Thyroid gland (tissue), 4 donors: ENCODE data around the gene GREB1. TPM values are rescaled to one million over a fixed set of nuclear protein-coding genes. Genes with fewer than 3 reads are reported as not detected.

ENCODE experiments used
- DNase-seq, 2 donors: peaks; one replicate each; pipeline ENCODE4 v3.0.0-alpha.2; 2019
- H3K27ac ChIP-seq, 3 donors: fragments of 200-600 bp; sonication (generic); 1 replicate in 2 of 3; 2 replicates in 1 of 3; pipeline ENCODE4 v1.5.1; 2016 to 2019; ENCODE audit warnings: mild to moderate bottlenecking in 1 of 3, moderate library complexity in 1 of 3
- H3K27me3 ChIP-seq: fragments of 200-600 bp; sonication (generic); one replicate; pipeline ENCODE4 v1.5.1; 2019
- H3K36me3 ChIP-seq, 2 donors: fragments of 200-600 bp; sonication (generic); one replicate each; pipeline ENCODE4 v1.5.1; 2016 to 2019
- H3K4me1 ChIP-seq, 2 donors: fragments of 200-600 bp; sonication (generic); one replicate each; pipeline ENCODE4 v1.5.1; 2017 to 2019
- H3K4me3 ChIP-seq, 3 donors: fragments of 200-600 bp; sonication (generic); replicated peaks in 1 of 3; 1 replicate in 2 of 3; 2 replicates in 1 of 3; pipeline ENCODE4 v1.5.1; 2016; ENCODE audit warnings: mild to moderate bottlenecking in 1 of 3
- H3K9me3 ChIP-seq: fragments of 200-600 bp; sonication (generic); one replicate; pipeline ENCODE4 v1.5.1; 2017
- POLR2A ChIP-seq, 2 donors: fragments of 450-650 bp; IDR thresholded peaks; one replicate each; pipeline ENCODE4 v1.6.1; 2017; ENCODE audit warnings: antibody characterized with exemption in 2 of 2, mild to moderate bottlenecking in 2 of 2, moderate library complexity in 1 of 2
- WGBS, 2 donors: methylation state at CpG; one replicate each; pipeline ENCODE4 v1.1.5; 2017; 5-methylcytosine and 5-hydroxymethylcytosine counted together
- intact Hi-C: fragments of 100-400 bp; cut with DNase I; formaldehyde crosslinking; loops from one replicate; pipeline ENCODE4 v1.15.1; 2023
- total RNA-seq, 4 donors: library from RNA; depleted of rRNA; stranded (reverse); fragments of >200 nt; gene quantifications; one replicate each; pipeline ENCODE4 v1.2.3, GENCODE V29; 2016
- TF ChIP-seq, protein P1 (sequence below), 6 experiments: fragments of 200-600 bp in 3 of 6; fragments of 450-650 bp in 3 of 6; sonication (generic) in 3 of 6; IDR thresholded peaks; one replicate each; pipeline ENCODE4 v1.5.1; 2016 to 2019; ENCODE audit warnings: antibody characterized with exemption in 6 of 6, mild to moderate bottlenecking in 2 of 6, inconsistent platforms in 1 of 6, moderate library complexity in 1 of 6

The GREB1 gene
- total RNA-seq, 4 donors from 2014 or later = 0.94 to 4.2 (median 2.0) TPM

GRCh38 chr2:11667194-11667593, 133.3 kb downstream of the GREB1 start:
- TF ChIP-seq, protein P1, sequence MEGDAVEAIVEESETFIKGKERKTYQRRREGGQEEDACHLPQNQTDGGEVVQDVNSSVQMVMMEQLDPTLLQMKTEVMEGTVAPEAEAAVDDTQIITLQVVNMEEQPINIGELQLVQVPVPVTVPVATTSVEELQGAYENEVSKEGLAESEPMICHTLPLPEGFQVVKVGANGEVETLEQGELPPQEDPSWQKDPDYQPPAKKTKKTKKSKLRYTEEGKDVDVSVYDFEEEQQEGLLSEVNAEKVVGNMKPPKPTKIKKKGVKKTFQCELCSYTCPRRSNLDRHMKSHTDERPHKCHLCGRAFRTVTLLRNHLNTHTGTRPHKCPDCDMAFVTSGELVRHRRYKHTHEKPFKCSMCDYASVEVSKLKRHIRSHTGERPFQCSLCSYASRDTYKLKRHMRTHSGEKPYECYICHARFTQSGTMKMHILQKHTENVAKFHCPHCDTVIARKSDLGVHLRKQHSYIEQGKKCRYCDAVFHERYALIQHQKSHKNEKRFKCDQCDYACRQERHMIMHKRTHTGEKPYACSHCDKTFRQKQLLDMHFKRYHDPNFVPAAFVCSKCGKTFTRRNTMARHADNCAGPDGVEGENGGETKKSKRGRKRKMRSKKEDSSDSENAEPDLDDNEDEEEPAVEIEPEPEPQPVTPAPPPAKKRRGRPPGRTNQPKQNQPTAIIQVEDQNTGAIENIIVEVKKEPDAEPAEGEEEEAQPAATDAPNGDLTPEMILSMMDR (IDR thresholded peaks at IDR 0.05) = no peak
- TF ChIP-seq POLR2A (IDR thresholded peaks at IDR 0.05) = no peak
- no peak overlapping the region for H3K27ac ChIP-seq
- no peaks in the 10 kb centered on the region for H3K27me3 ChIP-seq
- WGBS, 2 donors = 78 to 79% methylated on average over 3 of the region's 3 CpGs
- no peak for DNase-seq
- no peaks in the 10 kb centered on the region for H3K36me3 ChIP-seq
- no peak overlapping the region for H3K4me3 ChIP-seq
- no peaks in the 10 kb centered on the region for H3K9me3 ChIP-seq
- H3K4me1 ChIP-seq = peaks cover 0 to 10% of the 10 kb centered on the region in 2 donors
- intact Hi-C loops = no loop called here

- H3K27ac ChIP-seq = no peak overlapping the region
- 69 to 72% methylated on average over 16 of the region's 16 CpGs for WGBS, 2 donors
- no peaks in the 10 kb centered on the region for H3K27me3 ChIP-seq
- TF ChIP-seq POLR2A (IDR thresholded peaks at IDR 0.05) = no peak
- TF ChIP-seq, protein P1 (IDR thresholded peaks at IDR 0.05) = no peak
- no peak for DNase-seq
- no peak overlapping the region for H3K4me3 ChIP-seq
- intact Hi-C loops = no loop called here
- no peaks in the 10 kb centered on the region for H3K9me3 ChIP-seq
- no peaks in the 10 kb centered on the region for H3K36me3 ChIP-seq
- H3K4me1 ChIP-seq = peaks cover 0 to 10% of the 10 kb centered on the region in 2 donors
These were observed 134.2 kb downstream of the GREB1 start for GRCh38 chr2:11667866-11668637.

DNA sequence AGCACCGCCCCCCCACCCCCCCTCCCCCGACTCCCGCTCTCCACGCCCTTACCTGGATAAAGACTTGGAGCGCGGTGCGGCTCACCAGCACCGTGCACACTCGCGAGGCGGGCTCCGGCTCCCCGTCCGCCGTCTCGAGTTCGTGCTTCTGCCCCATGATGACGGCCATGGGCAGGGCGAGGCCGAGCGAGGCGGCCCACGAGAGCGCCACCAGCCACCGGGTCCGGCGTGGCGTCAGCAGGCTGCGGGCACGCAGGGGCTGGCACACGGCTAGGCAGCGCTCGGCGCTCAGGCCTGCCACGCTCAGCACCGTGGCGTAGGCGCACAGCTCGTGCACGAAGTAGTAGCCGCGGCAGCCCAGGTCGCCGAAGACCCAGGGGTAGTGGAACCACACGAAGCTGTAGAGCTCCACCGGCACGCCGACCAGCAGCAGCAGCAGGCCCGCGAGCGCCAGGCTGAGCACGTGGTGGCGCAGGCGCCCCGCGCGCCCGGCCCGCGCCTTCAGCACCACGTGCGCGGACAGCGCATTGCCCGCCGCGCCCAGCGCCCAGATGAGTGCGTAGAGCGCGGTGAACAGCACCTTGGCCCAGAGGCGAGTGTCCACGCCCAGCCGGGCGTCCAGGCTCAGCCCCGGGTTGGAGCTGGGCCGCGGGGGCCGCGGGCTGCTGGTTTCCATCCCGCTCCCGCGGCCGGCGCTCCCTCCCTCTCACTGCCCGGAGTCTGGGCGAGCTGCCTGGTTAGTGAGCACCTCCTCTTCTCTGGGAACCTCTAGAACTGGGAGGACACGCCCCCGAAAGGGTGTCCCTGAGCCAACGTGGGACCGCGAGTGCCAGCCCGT, 135.8 kb downstream of the GREB1 start, which contains the start of gene NTSR2:
Gene NTSR2, minus strand, starts transcription at position 742 of the 838 bp plus-strand sequence. Its CDS starts 66 bp downstream, at position 676.
- peak; percentile 80 to 82 for DNase-seq
- intact Hi-C loops = no loop called here
- Histone ChIP-seq H3K36me3 (no peaks in the 10 kb centered on the region), H3K4me3 (no peak within 1 kb of the TSS), H3K27me3 (no peaks in the 10 kb centered on the region), H3K27ac (no peak within 1 kb of the TSS), H3K9me3 (no peaks in the 10 kb centered on the region), H3K4me1 (peaks cover 0 to 10% of the 10 kb centered on the region in 2 donors)
- 27 to 30% methylated on average over 30 to 38 of the region's 93 CpGs for WGBS, 2 donors
- TF ChIP-seq, protein P1 (IDR thresholded peaks at IDR 0.05) = peak in 1 of 6 experiments; percentile 14
- TF ChIP-seq POLR2A (IDR thresholded peaks at IDR 0.05) = no peak

GRCh38 chr2:11672407-11672806, 138.6 kb downstream of the GREB1 start:
- DNase-seq = no peak
- Histone ChIP-seq H3K4me3 (no peak overlapping the region), H3K36me3 (no peaks in the 10 kb centered on the region), H3K4me1 (peaks cover 0 to 10% of the 10 kb centered on the region in 2 donors), H3K27me3 (no peaks in the 10 kb centered on the region), H3K9me3 (no peaks in the 10 kb centered on the region), H3K27ac (no peak overlapping the region)
- no peak for TF ChIP-seq POLR2A (IDR thresholded peaks at IDR 0.05)
- TF ChIP-seq, protein P1 (IDR thresholded peaks at IDR 0.05) = no peak
- intact Hi-C loops = no loop called here
- 73% methylated on average over 3 of the region's 3 CpGs for WGBS, 2 donors
